HepG2 (cell line): ENCODE results near the gene PRR22. TPM values are rescaled to one million over a fixed set of nuclear protein-coding genes. Genes with fewer than 3 reads are reported as not detected.

Source experiments
- DZIP1 ChIP-seq: sonication (generic); formaldehyde crosslinking; IDR thresholded peaks from 2 replicates; pipeline ENCODE4 v1.5.0; 2020; ENCODE audit warnings: mild to moderate bottlenecking, missing genetic modification reagents
- GABPA ChIP-seq, 2 experiments: IDR thresholded peaks; 2 replicates each; pipeline ENCODE4 v1.6.1; 2011 to 2016; ENCODE audit warnings: low read depth in 2 of 2, low read length in 1 of 2, missing biosample characterization in 1 of 2, missing genetic modification characterization in 1 of 2
- GLI4 ChIP-seq: sonication (generic); formaldehyde crosslinking; IDR thresholded peaks from 2 replicates; pipeline ENCODE4 v1.5.1; 2020; ENCODE audit warnings: missing genetic modification reagents, mild to moderate bottlenecking, moderate library complexity, borderline replicate concordance
- IRX3 ChIP-seq: sonication (generic); formaldehyde crosslinking; IDR thresholded peaks from 2 replicates; pipeline ENCODE4 v1.8.1; 2023; ENCODE audit warnings: mild to moderate bottlenecking, low read depth, missing genetic modification reagents, borderline replicate concordance
- MTF1 ChIP-seq: sonication (generic); formaldehyde crosslinking; IDR thresholded peaks from 2 replicates; pipeline ENCODE4 v1.5.0; 2020; ENCODE audit warnings: missing genetic modification reagents
- PATZ1 ChIP-seq: sonication (generic); formaldehyde crosslinking; IDR thresholded peaks from 2 replicates; pipeline ENCODE4 v1.4.0; 2020; ENCODE audit warnings: missing genetic modification reagents
- PRDM4 ChIP-seq: sonication (generic); formaldehyde crosslinking; IDR thresholded peaks from 2 replicates; pipeline ENCODE4 v1.9.0; 2021; ENCODE audit warnings: missing genetic modification reagents, borderline replicate concordance
- SKI ChIP-seq: fragments of 450-650 bp; IDR thresholded peaks from one replicate; pipeline ENCODE4 v1.6.1; 2018; ENCODE audit warnings: mild to moderate bottlenecking; ENCODE audit not compliant: partially characterized antibody
- SNAPC5 ChIP-seq: sonication (generic); formaldehyde crosslinking; IDR thresholded peaks from 2 replicates; pipeline ENCODE4 v1.8.1; 2023; ENCODE audit warnings: mild to moderate bottlenecking, missing genetic modification reagents, borderline replicate concordance
- ZBTB37 ChIP-seq: sonication (generic); formaldehyde crosslinking; IDR thresholded peaks from 2 replicates; pipeline ENCODE4 v1.4.0; 2020; ENCODE audit warnings: mild to moderate bottlenecking, missing genetic modification reagents
- ZKSCAN5 ChIP-seq: sonication (generic); formaldehyde crosslinking; IDR thresholded peaks from 2 replicates; pipeline ENCODE4 v1.5.1; 2020; ENCODE audit warnings: mild to moderate bottlenecking, missing genetic modification reagents
- ZNF260 ChIP-seq: sonication (generic); formaldehyde crosslinking; IDR thresholded peaks from 2 replicates; pipeline ENCODE4 v1.4.0; 2020; ENCODE audit warnings: missing genetic modification reagents, low read depth, mild to moderate bottlenecking, borderline replicate concordance
- ZNF615 ChIP-seq: sonication (generic); formaldehyde crosslinking; IDR thresholded peaks from 2 replicates; pipeline ENCODE4 v1.5.0; 2020; ENCODE audit warnings: mild to moderate bottlenecking, missing genetic modification reagents, borderline replicate concordance
- ZNF773 ChIP-seq: sonication (generic); formaldehyde crosslinking; IDR thresholded peaks from 2 replicates; pipeline ENCODE4 v1.4.0; 2020; ENCODE audit warnings: missing genetic modification reagents, borderline replicate concordance
- polyA plus RNA-seq, 8 experiments: library from polyadenylated mRNA; depleted of rRNA in 3 of 8; stranded (reverse) in 7 of 8; unstranded in 1 of 8; fragments of >200 nt; fragmentation: Illumina TruSeq in 4 of 8; extraction: Trizol in 4 of 8; gene quantifications; 2 replicates each; pipeline versions ENCODE4 v1.2.1 to v1.2.3, GENCODE V29; 2011 to 2016; ENCODE audit warnings: low read depth in 4 of 8, missing spikeins in 1 of 8, mixed read lengths in 1 of 8; ENCODE audit not compliant: insufficient read depth in 1 of 8
- total RNA-seq, 5 experiments: library from RNA; depleted of rRNA; stranded (reverse); fragments of >200 nt; fragmentation: Illumina TruSeq; extraction: Trizol; gene quantifications; 2 replicates each; pipeline ENCODE4 v1.2.3, GENCODE V29; 2016; ENCODE audit warnings: low read depth in 1 of 5
- TF ChIP-seq, protein P1 (sequence below): sonication (generic); formaldehyde crosslinking; IDR thresholded peaks from 2 replicates; pipeline ENCODE4 v1.5.1; 2020; ENCODE audit warnings: missing genetic modification reagents, mild to moderate bottlenecking, borderline replicate concordance

Gene PRR22
- total and polyA plus RNA-seq, 2 of the 13 experiments (the other 11 are each of a cell fraction or from before 2014, with no cell fraction given) = 0.84 to 2.3 TPM

DNA sequence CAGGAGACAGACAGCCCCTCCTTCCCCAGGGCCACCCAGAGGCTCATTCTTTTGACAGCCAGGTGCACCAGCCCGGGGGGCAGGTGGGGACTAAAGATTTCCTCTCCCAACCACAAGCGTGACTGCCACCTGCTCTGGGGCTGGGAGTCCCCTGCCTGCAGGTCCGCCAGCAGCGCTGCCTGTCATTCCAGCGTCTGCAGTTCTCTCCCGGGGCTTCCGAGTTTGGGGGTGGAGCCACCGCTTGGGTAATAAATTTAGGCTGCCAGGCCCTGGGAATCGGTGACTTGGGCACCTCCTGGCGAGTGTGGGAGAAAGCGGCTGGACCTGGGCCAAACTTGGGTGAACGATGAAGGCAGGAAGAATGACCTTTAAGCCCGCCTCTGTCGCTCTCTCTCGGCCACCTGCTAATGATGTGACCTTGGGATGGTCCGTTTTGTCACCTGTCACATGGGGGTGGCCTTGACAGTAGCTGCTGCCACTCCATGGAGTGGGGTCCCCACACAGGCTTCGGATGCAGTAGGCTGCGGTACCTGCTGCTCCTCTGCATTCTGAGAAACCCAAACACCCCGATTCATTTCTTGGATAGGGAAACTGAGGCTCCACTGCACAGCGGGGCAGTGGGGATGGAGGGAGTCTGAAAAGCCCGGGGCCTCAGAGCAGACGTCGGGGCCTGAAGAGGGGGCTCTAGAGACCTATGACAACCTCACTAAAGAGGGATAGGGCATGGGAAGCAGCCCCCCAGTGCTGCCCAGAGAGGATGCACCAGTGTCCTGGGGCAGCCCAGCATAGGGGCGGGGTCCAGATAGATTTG is 42.2 kb upstream of the PRR22 start (continued):
- TF ChIP-seq SKI (peak; percentile 72), ZNF260 (CRISPR knock-in tag) (no peak), ZNF773 (CRISPR knock-in tag) (no peak), GLI4 (CRISPR knock-in tag) (no peak), ZBTB37 (CRISPR knock-in tag) (no peak), MTF1 (no peak), DZIP1 (CRISPR knock-in tag) (no peak), ZNF615 (CRISPR knock-in tag) (no peak), IRX3 (CRISPR knock-in tag) (no peak), GABPA (IDR thresholded peaks at IDR 0.05; ENCODE audit: low read depth, low read length) (no peak), GABPA (CRISPR knock-in tag; IDR thresholded peaks at IDR 0.05; ENCODE audit: low read depth) (peak; percentile 45; the same call in 1 of the 2 replicates), PATZ1 (peak; percentile 54), PRDM4 (CRISPR knock-in tag) (no peak), SNAPC5 (CRISPR knock-in tag) (0 out of 2 replicates have a peak, but pooled peaks have one; percentile 43), ZKSCAN5 (no peak)
- TF ChIP-seq, protein P1, sequence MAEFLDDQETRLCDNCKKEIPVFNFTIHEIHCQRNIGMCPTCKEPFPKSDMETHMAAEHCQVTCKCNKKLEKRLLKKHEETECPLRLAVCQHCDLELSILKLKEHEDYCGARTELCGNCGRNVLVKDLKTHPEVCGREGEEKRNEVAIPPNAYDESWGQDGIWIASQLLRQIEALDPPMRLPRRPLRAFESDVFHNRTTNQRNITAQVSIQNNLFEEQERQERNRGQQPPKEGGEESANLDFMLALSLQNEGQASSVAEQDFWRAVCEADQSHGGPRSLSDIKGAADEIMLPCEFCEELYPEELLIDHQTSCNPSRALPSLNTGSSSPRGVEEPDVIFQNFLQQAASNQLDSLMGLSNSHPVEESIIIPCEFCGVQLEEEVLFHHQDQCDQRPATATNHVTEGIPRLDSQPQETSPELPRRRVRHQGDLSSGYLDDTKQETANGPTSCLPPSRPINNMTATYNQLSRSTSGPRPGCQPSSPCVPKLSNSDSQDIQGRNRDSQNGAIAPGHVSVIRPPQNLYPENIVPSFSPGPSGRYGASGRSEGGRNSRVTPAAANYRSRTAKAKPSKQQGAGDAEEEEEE (CRISPR knock-in tag) = no peak
